ENCODE data around the gene SIK2.

SIK2 gene

DNA sequence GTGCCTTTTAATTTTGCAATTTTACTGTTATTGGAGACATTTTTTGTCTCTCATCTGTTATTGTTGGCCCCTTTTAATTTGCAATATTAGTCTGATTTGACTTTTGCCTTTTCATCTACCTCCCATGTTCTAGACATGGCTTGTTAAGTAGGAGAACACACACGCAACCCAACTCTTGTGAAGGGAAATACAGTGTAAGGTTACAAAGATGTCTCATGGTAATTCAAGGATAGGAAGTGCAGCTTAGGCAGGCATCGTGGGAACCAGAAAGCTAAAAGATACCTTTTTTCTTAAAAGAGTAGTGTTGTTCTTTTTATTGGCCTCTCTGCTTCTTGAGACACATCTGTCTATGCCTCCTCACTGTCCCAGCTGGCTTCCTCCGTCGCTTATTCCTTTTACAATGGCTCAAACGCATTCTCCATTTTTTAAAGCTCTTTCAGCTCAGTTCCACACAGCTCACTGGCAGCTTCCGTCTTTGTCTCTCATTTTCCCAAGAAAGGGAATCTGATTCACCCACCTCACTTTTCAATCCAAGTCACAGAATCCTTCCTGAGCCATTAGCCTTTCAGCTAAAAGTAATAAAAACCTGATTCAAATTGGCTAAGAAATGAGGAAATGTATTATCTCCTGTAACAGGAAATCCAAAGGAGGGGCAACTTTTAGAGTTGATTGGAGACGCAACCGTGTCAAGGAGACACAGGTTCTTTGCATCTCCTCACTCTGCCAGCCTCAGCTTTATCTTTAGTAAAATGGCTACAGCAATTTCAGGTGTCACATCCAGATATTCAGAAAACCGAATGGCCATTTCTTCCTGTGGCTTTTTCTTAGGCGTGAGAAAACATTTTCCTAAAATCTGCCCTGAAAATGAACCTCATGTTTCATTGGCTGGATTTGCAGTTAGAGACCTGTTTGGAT is 57.2 kb downstream of the SIK2 start:
- DNase-seq, result no peak

GRCh38 chr11:111660822-111661221 is 58.6 kb downstream of the SIK2 start:
- no peak for DNase-seq

DNA sequence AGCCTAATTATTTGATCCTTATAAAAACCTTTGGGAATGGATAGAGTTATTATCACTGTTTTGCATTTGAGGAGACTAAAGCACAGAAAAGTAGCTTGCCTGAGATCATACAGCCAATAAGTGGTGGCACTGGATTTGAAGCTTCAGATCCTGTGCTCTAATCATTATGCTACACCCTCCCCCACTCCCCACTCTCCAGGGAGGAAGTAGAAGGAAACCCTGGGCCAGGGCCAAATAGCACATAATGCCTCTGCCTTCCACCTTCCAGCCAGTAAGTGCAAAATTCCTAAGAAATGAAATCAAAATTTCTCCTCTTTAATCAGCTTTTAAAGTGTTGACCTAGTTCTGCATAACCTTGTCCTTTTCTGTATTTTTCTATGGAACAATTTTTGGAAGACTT is 61.6 kb downstream of the SIK2 start:
- DNase-seq, result peak; percentile 49

DNA sequence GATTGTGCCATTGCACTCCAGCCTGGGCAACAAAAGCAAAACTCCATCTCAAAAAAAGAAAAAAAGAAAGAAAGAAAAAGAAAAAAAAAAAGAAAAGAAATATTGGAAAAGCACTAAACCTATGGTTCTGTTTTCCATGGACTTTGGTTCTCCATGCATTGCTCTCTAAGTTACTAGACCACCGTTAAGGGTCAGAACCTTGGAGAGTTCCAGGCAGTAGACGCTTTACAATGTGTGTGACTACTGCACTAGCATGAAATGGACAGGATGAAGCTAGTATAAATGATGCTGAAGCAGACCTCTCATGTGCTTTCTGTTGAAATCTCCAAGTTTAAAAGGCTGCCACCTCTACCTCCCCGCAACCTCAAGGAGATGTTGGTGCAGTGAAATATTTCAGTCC is 63.5 kb downstream of the SIK2 start:
- DNase-seq, result peak; percentile 69

GRCh38 chr11:111668980-111669379 is 66.7 kb downstream of the SIK2 start:
- DNase-seq, result no peak

DNA sequence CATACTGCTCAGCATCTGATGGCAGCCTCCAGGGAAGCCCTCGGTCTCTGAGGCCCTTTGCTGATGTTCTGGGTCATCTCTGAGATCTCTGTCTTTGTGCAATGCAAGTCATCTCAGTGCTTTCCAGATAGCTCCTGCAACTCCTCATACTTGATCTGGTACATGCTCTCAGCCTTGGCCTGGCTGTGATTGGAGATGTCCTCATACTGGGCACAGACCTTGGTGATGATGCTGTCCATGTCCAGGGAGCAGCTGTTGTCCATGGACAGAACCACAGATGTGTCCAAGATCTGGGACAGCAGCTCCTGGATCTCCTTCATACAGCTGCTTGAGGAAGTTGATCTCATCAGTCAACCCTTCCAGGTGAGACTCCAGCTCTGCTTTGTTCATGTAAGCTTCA is 69.1 kb downstream of the SIK2 start:
- no peak for DNase-seq

DNA sequence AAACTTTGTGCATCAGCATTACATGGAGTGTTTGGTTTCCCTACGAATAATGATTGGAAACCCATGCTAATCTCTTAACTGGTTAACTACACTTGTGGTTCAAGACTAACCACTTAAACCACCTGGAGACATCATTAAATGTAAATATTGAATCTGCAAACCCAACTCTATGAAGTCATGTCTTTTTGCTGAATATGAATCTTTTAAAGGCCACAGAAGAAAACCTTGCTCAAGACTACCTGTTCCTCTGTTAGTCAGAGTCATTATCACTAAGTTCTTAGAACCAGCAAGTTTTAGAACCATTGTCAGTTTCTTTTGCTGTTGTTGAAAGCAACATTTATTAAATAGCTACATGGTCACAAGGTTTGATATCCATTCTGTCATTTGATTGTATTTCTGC is 70.7 kb downstream of the SIK2 start:
- no peak for DNase-seq

GRCh38 chr11:111674941-111675340 is 72.7 kb downstream of the SIK2 start:
- no peak for DNase-seq

- DNase-seq, result no peak
Measured at GRCh38 chr11:111675891-111676290, 73.6 kb downstream of the SIK2 start.

- peak; percentile 57 for DNase-seq
Measured at GRCh38 chr11:111676878-111677585, 74.8 kb downstream of the SIK2 start.

GRCh38 chr11:111680486-111681175 is 78.4 kb downstream of the SIK2 start:
- DNase-seq, result no peak

DNA sequence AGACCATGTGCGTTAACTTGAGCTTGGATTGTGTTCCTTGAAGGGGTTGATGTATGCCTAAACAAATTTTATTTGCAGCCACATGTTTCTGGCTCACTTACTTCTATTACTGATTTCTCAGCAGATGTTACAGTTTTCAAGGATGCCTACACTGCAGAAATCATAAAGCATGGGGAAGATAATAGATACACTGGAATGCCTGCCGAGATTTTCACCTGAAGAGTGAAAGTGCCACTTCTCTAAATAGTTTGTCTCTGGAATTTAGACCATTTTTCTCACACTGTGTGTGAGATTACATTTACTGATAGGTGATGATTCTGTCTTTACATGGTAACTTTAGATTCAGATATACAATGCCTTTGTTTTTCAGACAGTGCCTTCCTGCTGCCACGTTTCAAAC is 81.6 kb downstream of the SIK2 start:
- DNase-seq, result no peak

DNA sequence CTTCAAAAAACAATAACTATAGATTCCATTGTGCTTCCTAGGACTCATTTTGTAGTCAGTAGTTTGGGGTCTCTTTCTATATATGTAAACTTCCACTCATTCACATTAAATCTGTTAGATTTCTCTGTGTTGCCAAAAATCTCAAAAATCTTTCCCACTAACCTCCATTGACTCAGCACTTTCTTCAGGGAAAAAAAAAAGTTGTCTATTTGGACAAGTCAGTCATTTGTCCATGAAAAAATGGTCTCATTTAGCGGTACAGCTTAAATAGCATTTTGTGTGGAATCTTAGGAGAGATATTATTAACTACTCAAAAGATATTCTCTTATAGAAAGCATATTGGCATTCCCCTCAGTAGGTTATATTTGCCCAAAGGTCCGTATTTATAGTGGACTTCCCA is 82.0 kb downstream of the SIK2 start:
- no peak for DNase-seq

- DNase-seq, result no peak
Measured at GRCh38 chr11:111688013-111688412, 85.8 kb downstream of the SIK2 start.

DNA sequence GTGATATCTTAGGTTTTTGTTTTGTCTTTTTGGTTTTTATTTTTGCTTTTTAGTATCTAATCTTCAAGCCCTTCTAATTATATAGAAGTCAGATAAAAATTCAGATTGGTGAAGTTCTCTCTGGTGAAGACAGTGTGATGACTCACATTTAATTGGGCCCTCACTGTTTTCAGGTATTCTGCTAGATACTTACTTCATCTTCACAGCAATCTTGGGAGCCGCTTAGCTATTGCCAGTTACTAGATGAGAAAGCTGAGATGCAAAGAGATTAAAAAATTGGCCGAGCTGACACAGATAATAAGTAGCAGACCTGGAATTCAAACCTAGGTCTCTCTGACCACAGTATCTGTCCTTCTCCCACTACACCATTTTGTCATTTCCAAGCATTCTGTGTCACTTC is 88.9 kb downstream of the SIK2 start:
- no peak for DNase-seq

DNA sequence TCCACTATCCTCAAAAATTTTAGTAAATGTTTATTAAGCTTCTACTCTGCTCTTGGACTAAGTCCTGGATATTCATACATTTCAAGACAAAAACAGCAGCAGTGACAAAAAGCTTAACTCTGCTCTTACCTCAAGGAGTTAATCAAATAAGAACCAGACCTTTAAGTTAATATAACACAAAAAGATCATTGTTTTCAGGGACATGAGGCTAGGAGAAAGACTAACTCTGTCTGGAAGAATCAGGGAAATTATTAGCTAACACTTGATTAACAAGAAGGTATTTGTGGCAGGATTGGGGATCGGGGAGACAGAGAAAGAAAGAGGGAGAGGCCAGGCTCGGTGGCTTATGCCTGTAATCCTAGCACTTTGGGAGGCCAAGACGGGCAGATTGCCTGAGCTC is 89.5 kb downstream of the SIK2 start:
- DNase-seq, result no peak

- no peak for DNase-seq
Measured at GRCh38 chr11:111693224-111693937, 91.1 kb downstream of the SIK2 start.

DNA sequence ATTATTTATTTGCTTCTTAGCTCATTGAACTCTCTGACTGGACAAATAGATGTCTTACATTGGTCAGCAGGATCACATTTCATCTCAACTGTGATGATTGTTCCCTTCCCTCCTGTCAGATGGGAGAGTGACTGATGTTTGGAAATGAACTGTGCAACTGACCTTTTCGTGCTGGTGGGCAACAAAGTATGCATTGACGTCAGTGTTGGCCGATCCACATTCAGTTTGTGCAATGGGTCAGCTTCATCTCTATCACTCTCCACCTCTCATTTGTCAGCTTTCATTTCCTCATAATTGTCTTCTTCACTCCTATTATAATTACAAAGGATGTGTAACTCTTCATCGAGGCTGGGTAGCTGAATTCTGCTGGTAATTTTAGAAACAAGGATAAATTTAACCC is 92.6 kb downstream of the SIK2 start:
- no peak for DNase-seq

DNA sequence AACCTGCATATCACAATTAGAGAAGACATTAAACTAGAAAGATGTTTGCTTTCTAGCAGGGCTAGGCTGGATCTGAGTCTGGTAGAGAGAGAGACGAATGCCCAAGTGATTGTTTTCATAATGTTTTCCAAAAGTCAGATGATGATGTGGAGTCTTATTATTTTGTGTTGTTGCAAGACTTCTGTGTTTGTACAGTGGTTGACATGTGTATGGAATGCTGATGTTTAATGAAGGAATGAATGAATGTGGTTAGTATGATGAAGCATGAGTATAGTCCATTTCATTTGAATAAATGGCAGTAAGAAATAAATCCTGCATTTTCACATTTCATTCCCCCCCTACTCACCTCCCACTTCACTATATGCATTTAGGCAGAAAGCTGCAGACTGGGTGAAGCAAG is 94.3 kb downstream of the SIK2 start:
- DNase-seq, result peak; percentile 58

DNA sequence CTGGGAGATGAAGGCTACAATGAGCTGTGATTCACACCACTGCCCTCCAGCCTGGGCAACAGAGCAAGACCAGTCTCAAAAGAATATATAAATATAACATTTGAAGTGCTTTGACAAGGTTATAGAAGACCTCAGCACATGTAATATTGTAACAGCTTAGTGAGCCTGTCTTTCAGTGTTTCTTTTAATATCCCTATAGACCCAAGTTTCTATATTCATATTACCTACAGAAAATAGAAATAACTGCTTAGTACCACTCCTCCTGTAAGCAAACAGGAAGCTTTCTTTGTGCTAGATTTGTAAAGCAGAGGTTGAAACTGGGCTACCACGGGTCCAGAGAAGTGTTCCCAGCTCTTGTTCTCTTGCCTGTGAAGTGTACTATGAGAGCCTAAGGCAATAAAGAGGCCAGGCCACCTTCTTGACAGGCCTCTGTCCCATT is 95.7 kb downstream of the SIK2 start:
- DNase-seq, result no peak

DNA sequence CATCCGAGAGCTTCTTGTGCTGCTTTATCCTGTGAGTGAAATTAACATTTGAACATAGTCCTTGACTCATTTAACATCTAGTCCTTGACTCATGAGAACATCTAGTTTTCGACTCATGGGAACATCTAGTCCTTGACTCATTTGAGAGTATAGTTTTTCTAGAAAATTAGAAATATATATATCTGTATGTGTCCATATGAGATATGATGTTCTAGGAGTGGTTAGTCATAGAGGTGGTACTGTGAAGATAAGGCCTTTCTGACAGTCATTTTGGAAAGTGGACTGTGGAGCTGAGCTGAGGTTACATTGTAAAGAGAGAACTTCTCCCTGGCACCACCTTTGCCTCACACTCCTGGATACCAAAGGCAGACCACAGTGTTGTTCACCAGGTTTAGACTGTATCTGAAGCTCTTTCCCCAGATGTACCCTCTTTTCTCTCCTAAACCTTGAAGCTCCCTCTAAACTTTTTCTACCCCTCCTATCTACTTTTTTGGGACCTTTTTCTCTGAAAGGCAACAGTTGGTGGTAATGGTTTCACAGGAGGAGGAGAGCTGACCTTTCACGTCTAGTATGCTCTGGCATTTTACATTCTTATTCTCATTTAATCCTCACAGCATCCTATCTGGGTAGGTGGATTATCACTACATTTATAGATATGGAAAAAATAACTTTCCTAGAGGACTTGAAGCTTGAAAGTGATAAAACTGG is 96.8 kb downstream of the SIK2 start:
- no peak for DNase-seq

DNA sequence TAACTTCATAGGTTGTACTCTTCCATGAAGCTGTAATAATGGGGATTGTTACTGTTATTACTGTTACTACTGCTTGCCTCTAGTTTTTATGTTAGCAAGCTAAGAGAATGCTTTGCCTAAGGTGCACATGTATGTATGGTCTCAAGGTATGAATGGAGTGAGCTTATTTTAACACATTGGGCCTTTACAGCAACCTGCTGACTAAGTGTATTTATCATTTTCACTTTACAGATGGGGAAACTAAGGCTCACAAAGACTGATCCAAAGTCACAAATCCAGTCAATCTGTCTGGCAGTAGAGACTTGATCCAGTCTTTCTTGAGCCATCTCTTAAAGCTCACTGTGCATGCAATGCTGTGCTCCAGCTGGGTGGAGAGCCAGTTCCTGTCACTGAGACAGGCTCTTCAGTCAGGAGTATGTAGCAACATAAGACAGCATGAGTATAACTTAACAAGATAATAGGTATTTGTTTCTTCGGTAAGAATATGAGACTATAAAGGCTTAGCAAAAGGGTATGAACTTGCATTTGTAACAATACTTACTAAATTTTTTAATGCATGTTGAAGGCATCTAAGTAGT is 97.4 kb downstream of the SIK2 start:
- DNase-seq, result no peak

All from fibroblast of skin of back (primary cell).